ENCODE data around the gene NLRP13. TPM values are rescaled to one million over a fixed set of nuclear protein-coding genes. Genes with fewer than 3 reads are reported as not detected.
"Not testable (repeated sequence)": the region's sequence is repeated elsewhere in the genome, so short reads cannot be mapped to it uniquely, and the experiment has no call there.

NLRP13 gene
- total RNA-seq, 3 donors from 2014 or later (not counting 1 experiment from before 2014, with no cell fraction given), result not detected

GRCh38 chr19:55930996-55931515 lies 1.1 kb downstream of the NLRP13 start:
- ATAC-seq (no peak), DNase-seq (no peak)
- no peak overlapping the region for H3K4me3 Mint-ChIP-seq
- TF ChIP-seq CTCF (IDR thresholded peaks at IDR 0.05), result no peak
- no peaks in the 10 kb centered on the region for H3K4me1 Mint-ChIP-seq
- Histone ChIP-seq H3K9me3 (ENCODE audit: control insufficient read depth, insufficient read depth, low read length) (no peaks in the 10 kb centered on the region), H3K4me1 (ENCODE audit: control insufficient read depth, insufficient read depth, low read length) (no peaks in the 10 kb centered on the region), H3K4me3 (ENCODE audit: low read length) (no peak overlapping the region), H3K27me3 (ENCODE audit: control insufficient read depth, insufficient read depth, low read length) (no peaks in the 10 kb centered on the region), H3K27ac (ENCODE audit: low read length) (no peak overlapping the region), H3K36me3 (ENCODE audit: control insufficient read depth, insufficient read depth, low read length) (no peaks in the 10 kb centered on the region)
- peaks cover 6% of the 10 kb centered on the region for H3K36me3 Mint-ChIP-seq
- H3K27ac Mint-ChIP-seq, result no peak overlapping the region
- 87% methylated on average over 14 of the region's 14 CpGs for WGBS (ENCODE audit: insufficient coverage)
- H3K9me3 Mint-ChIP-seq, result peaks cover 5% of the 10 kb centered on the region in 2 donors
- H3K27me3 Mint-ChIP-seq (ENCODE audit: low read depth in 2 of 2), result no peaks in the 10 kb centered on the region
- intact Hi-C loops (cut with micrococcal nuclease), result no loop called here

DNA sequence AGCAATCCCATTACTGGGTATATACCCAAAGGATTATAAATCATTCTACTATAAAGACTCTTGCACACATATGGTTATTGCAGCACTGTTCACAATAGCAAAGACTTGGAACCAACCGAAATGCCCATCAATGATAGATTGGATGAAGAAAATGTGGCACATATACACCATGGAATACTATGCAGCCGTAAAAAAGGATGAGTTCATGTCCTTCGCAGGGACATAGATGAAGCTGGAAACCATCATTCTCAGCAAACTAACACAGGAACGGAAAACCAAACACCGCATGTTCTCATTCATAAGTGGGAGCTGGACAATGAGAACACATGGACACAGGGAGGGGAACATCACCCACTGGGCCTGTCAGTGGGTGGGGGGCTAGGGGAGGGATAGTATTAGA lies 2.9 kb downstream of the NLRP13 start:
- H3K9me3 Mint-ChIP-seq; H3K36me3 ChIP-seq (ENCODE audit: control insufficient read depth, insufficient read depth, low read length); H3K4me3 Mint-ChIP-seq; H3K4me1 Mint-ChIP-seq; DNase-seq; H3K27ac ChIP-seq (ENCODE audit: low read length); ATAC-seq; H3K4me3 ChIP-seq (ENCODE audit: low read length); H3K27ac Mint-ChIP-seq; intact Hi-C loops (cut with micrococcal nuclease); H3K4me1 ChIP-seq (ENCODE audit: control insufficient read depth, insufficient read depth, low read length); H3K9me3 ChIP-seq (ENCODE audit: control insufficient read depth, insufficient read depth, low read length); H3K27me3 ChIP-seq (ENCODE audit: control insufficient read depth, insufficient read depth, low read length); H3K36me3 Mint-ChIP-seq; H3K27me3 Mint-ChIP-seq (ENCODE audit: low read depth in 2 of 2): not testable (repeated sequence)
- 100% methylated on average over 2 of the region's 5 CpGs for WGBS (ENCODE audit: insufficient coverage)

DNA sequence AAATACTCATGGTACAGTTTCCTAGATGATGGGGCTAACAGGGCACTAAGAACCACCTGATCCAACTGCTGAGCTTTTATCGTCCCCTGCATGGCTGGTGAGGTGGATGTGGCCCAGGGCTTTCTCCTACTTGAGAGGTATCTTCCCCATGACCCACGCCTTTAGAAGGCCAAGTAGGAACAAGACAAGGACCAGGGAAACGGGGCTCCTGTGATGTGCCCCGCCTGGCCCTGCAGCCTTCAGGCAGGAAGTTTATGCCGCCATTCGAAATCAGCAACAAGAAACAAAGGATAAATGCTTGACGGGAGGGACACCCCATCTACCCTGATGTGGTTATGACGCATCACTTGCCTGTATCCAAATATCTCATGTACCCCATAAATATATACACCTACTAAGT lies 4.1 kb downstream of the NLRP13 start:
- no peaks in the 10 kb centered on the region for H3K4me1 Mint-ChIP-seq
- Histone ChIP-seq H3K9me3 (ENCODE audit: control insufficient read depth, insufficient read depth, low read length) (peaks cover 4% of the 10 kb centered on the region), H3K36me3 (ENCODE audit: control insufficient read depth, insufficient read depth, low read length) (no peaks in the 10 kb centered on the region), H3K4me1 (ENCODE audit: control insufficient read depth, insufficient read depth, low read length) (no peaks in the 10 kb centered on the region), H3K27ac (ENCODE audit: low read length) (no peak overlapping the region), H3K27me3 (ENCODE audit: control insufficient read depth, insufficient read depth, low read length) (no peaks in the 10 kb centered on the region), H3K4me3 (ENCODE audit: low read length) (no peak overlapping the region)
- WGBS (ENCODE audit: insufficient coverage), result 75% methylated on average over 8 of the region's 8 CpGs
- DNase-seq, result no peak
- peaks cover 0 to 2% of the 10 kb centered on the region in 2 donors for H3K27me3 Mint-ChIP-seq (ENCODE audit: low read depth in 2 of 2)
- H3K4me3 Mint-ChIP-seq, result no peak overlapping the region
- peaks cover 6% of the 10 kb centered on the region for H3K36me3 Mint-ChIP-seq
- intact Hi-C loops (cut with micrococcal nuclease), result no loop called here
- no peak for TF ChIP-seq CTCF (IDR thresholded peaks at IDR 0.05)
- H3K9me3 Mint-ChIP-seq, result peaks cover 3 to 5% of the 10 kb centered on the region in 2 donors
- no peak for ATAC-seq
- no peak overlapping the region for H3K27ac Mint-ChIP-seq

GRCh38 chr19:55923556-55923955 lies 8.6 kb downstream of the NLRP13 start:
- H3K27me3 ChIP-seq (ENCODE audit: control insufficient read depth, insufficient read depth, low read length), result no peaks in the 10 kb centered on the region
- Mint-ChIP-seq H3K36me3 (peaks cover 6% of the 10 kb centered on the region), H3K27me3 (ENCODE audit: low read depth in 2 of 2) (peaks cover 0 to 2% of the 10 kb centered on the region in 2 donors), H3K4me1 (no peaks in the 10 kb centered on the region), H3K4me3 (no peak overlapping the region), H3K9me3 (peaks cover 5 to 8% of the 10 kb centered on the region in 2 donors), H3K27ac (no peak overlapping the region)
- WGBS (ENCODE audit: insufficient coverage), result 71% methylated on average over 5 of the region's 5 CpGs
- no peak overlapping the region for H3K4me3 ChIP-seq (ENCODE audit: low read length)
- TF ChIP-seq CTCF (IDR thresholded peaks at IDR 0.05), result no peak
- H3K36me3 ChIP-seq (ENCODE audit: control insufficient read depth, insufficient read depth, low read length), result no peaks in the 10 kb centered on the region
- intact Hi-C loops (cut with micrococcal nuclease), result no loop called here
- ATAC-seq (no peak), DNase-seq (no peak)
- H3K9me3 ChIP-seq (ENCODE audit: control insufficient read depth, insufficient read depth, low read length), result peaks cover 4% of the 10 kb centered on the region
- no peak overlapping the region for H3K27ac ChIP-seq (ENCODE audit: low read length)
- H3K4me1 ChIP-seq (ENCODE audit: control insufficient read depth, insufficient read depth, low read length), result no peaks in the 10 kb centered on the region
